ENCODE data around the gene KRT13.

- no peak for TF ChIP-seq PATZ1 (CRISPR knock-in tag; IDR thresholded peaks at IDR 0.05; ENCODE audit: borderline replicate concordance)
- no peak for TF ChIP-seq ZFP3 (CRISPR knock-in tag; IDR thresholded peaks at IDR 0.05)
- TF ChIP-seq CSRNP3 (CRISPR knock-in tag; IDR thresholded peaks at IDR 0.05): no peak
These were observed 42.0 kb upstream of the KRT13 start for GRCh38 chr17:41547378-41547841.
